Stimulated activated naive CD8-positive, alpha-beta T cell treated with anti-CD3 and anti-CD28 coated beads, Interleukin-15, Interleukin-2, amounts not matched to agents 100 U/mL and 50 U/mL, for 24 hours (primary cell): ENCODE results near the gene LDLRAD2.
"Not testable (repeated sequence)": the region's sequence is repeated elsewhere in the genome, so short reads cannot be mapped to it uniquely, and the experiment has no call there.

Experiments used
- ATAC-seq: fragments of 150-1000 bp; cut with Tn5 transposase; one replicate; pipeline ENCODE4 v1.10.0; 2021
- DNase-seq: peaks from one replicate; pipeline ENCODE4 v3.0.0; 2021

LDLRAD2 gene

GRCh38 chr1:21811875-21812305 is at the start of gene LDLRAD2:
Gene LDLRAD2, plus strand, starts transcription at chr1:21812265. Its CDS starts 187 bp downstream, at chr1:21812452.
- DNase-seq (no peak), ATAC-seq (no peak)

- ATAC-seq (no peak), DNase-seq (no peak)
Measured at GRCh38 chr1:21763236-21763635, 48.8 kb upstream of the LDLRAD2 start.

GRCh38 chr1:21763694-21764419 is 48.2 kb upstream of the LDLRAD2 start:
- no peak for DNase-seq
- ATAC-seq, result no peak

- peak; percentile 31 for DNase-seq
- peak; percentile 52 for ATAC-seq
Measured at GRCh38 chr1:21764615-21765423, 47.2 kb upstream of the LDLRAD2 start.

GRCh38 chr1:21766210-21766609 is 45.9 kb upstream of the LDLRAD2 start:
- ATAC-seq (peak; percentile 85), DNase-seq (no peak)

- not testable (repeated sequence) for DNase-seq, ATAC-seq
Measured at GRCh38 chr1:21767106-21767505, 45.0 kb upstream of the LDLRAD2 start.

GRCh38 chr1:21770201-21770600 is 41.9 kb upstream of the LDLRAD2 start:
- no peak for DNase-seq
- no peak for ATAC-seq

GRCh38 chr1:21770602-21771001 is 41.5 kb upstream of the LDLRAD2 start:
- DNase-seq, ATAC-seq: not testable (repeated sequence)

- not testable (repeated sequence) for ATAC-seq, DNase-seq
Measured at GRCh38 chr1:21771672-21772071, 40.4 kb upstream of the LDLRAD2 start.

- ATAC-seq (no peak), DNase-seq (no peak)
Measured at GRCh38 chr1:21773585-21773984, 38.5 kb upstream of the LDLRAD2 start.

- no peak for DNase-seq
Measured at GRCh38 chr1:21774835-21775549, 37.1 kb upstream of the LDLRAD2 start.

GRCh38 chr1:21775550-21775914 is 36.5 kb upstream of the LDLRAD2 start:
- ATAC-seq (no peak), DNase-seq (no peak)

More at GRCh38 chr1:21774835-21775549, 37.1 kb upstream of the LDLRAD2 start:
- ATAC-seq, result no peak

GRCh38 chr1:21775985-21776562 is 36.0 kb upstream of the LDLRAD2 start:
- DNase-seq (no peak), ATAC-seq (no peak)

GRCh38 chr1:21776925-21777324 is 35.1 kb upstream of the LDLRAD2 start:
- not testable (repeated sequence) for DNase-seq, ATAC-seq

GRCh38 chr1:21778405-21778727 is 33.7 kb upstream of the LDLRAD2 start:
- ATAC-seq (no peak), DNase-seq (no peak)

- DNase-seq (peak; percentile 48), ATAC-seq (peak; percentile 52)
Measured at GRCh38 chr1:21779613-21780521, 32.2 kb upstream of the LDLRAD2 start.

- ATAC-seq (no peak), DNase-seq (peak; percentile 25)
Measured at GRCh38 chr1:21781815-21782348, 30.2 kb upstream of the LDLRAD2 start.

- ATAC-seq (peak; percentile 4), DNase-seq (peak; percentile 62)
Measured at GRCh38 chr1:21782349-21782867, 29.7 kb upstream of the LDLRAD2 start.

- DNase-seq (peak; percentile 98), ATAC-seq (peak; percentile 86)
Measured at GRCh38 chr1:21782868-21783678, 29.0 kb upstream of the LDLRAD2 start, which contains the start of gene USP48. Gene USP48, minus strand, starts transcription at chr1:21783149. Its CDS starts 192 bp downstream, at chr1:21782957.
